Caco-2 (cell line): ENCODE data around the gene GRN. TPM values are rescaled to one million over a fixed set of nuclear protein-coding genes. Genes with fewer than 3 reads are reported as not detected.

Source experiments
- Bru-seq: library from RNA; stranded (reverse); fragments of 400-500 nt; gene quantifications from one replicate; lab custom pipeline; 2021; lab: Mats Ljungman, UMichigan
- BruChase-seq, 2 experiments: library from RNA; stranded (reverse); fragments of 400-500 nt; gene quantifications; one replicate each; lab custom pipeline; 2021; lab: Mats Ljungman, UMichigan
- BruUV-seq: library from RNA; stranded (reverse); fragments of 400-500 nt; replicated peaks from 2 replicates; lab custom pipeline; 2021; lab: Mats Ljungman, UMichigan
- CTCF ChIA-PET: fragments of 300-600 bp; sonication (Branson Sonifier 250); formaldehyde crosslinking; loops from one replicate; lab custom pipeline; 2022; ENCODE audit warnings: antibody characterized with exemption; lab: Charles Lee
- POLR2A ChIA-PET: fragments of 300-600 bp; sonication (Branson Sonifier 250); formaldehyde crosslinking; loops from one replicate; lab custom pipeline; 2022; ENCODE audit warnings: antibody characterized with exemption; lab: Charles Lee
- DNase-seq, 2 experiments: peaks; one replicate each; pipeline versions ENCODE4 v3.0.0 to v3.0.0-alpha.2; 2020 to 2022
- H3K27me3 ChIP-seq: replicated peaks from 2 replicates; pipeline ENCODE4 v1.6.0; 2011; ENCODE audit warnings: low read length; ENCODE audit not compliant: control insufficient read depth, insufficient read depth
- H3K36me3 ChIP-seq: 2 replicates; pipeline ENCODE4 v1.5.1; 2011; ENCODE audit warnings: low read length; ENCODE audit not compliant: control insufficient read depth, insufficient read depth
- H3K4me1 ChIP-seq: fragments of 250-450 bp; sonication (Bioruptor Pico); 2 replicates; pipeline ENCODE4 v1.5.1; 2020; ENCODE audit warnings: mild to moderate bottlenecking
- H3K4me3 ChIP-seq: 2 replicates; pipeline ENCODE4 v1.5.1; 2011; ENCODE audit warnings: low read depth, mild to moderate bottlenecking, control low read depth, low read length
- H3K9me3 ChIP-seq: fragments of 250-450 bp; sonication (Bioruptor Pico); 2 replicates; pipeline ENCODE4 v1.5.1; 2020; ENCODE audit warnings: mild to moderate bottlenecking, moderate library complexity
- H3K27ac Mint-ChIP-seq: one replicate; pipeline ENCODE4 v1.8.0; 2022; ENCODE audit warnings: mixed read lengths; ENCODE audit not compliant: unreplicated experiment
- H3K27me3 Mint-ChIP-seq: one replicate; pipeline ENCODE4 v1.8.0; 2022; ENCODE audit warnings: mixed read lengths; ENCODE audit not compliant: insufficient read depth, unreplicated experiment
- H3K36me3 Mint-ChIP-seq: one replicate; pipeline ENCODE4 v1.8.0; 2022; ENCODE audit warnings: mild to moderate bottlenecking, mixed read lengths; ENCODE audit not compliant: insufficient read depth, unreplicated experiment
- H3K4me1 Mint-ChIP-seq: one replicate; pipeline ENCODE4 v1.8.0; 2022; ENCODE audit warnings: low read depth, mixed read lengths; ENCODE audit not compliant: unreplicated experiment
- H3K4me3 Mint-ChIP-seq: one replicate; pipeline ENCODE4 v1.8.0; 2022; ENCODE audit warnings: mild to moderate bottlenecking, moderate library complexity, mixed read lengths; ENCODE audit not compliant: unreplicated experiment
- H3K9me3 Mint-ChIP-seq: one replicate; pipeline ENCODE4 v1.8.0; 2022; ENCODE audit warnings: mixed read lengths; ENCODE audit not compliant: unreplicated experiment
- intact Hi-C: fragments of 100-400 bp; cut with micrococcal nuclease; formaldehyde crosslinking; loops from one replicate; pipeline ENCODE4 v1.10.0; 2022; ENCODE audit not compliant: unreplicated experiment
- long read RNA-seq: library from polyadenylated mRNA; stranded (forward); transcript quantifications from one replicate; pipeline ENCODE4 v2.0.0, GENCODE V29; 2022
- total RNA-seq: library from RNA; stranded (reverse); gene quantifications from 2 replicates; pipeline ENCODE4 v1.2.3, GENCODE V29; 2022
- TF ChIP-seq, protein P1 (sequence below), 2 experiments: fragments of 200-600 bp in 1 of 2; IDR thresholded peaks; 1 replicate in 1 of 2; 2 replicates in 1 of 2; pipeline versions ENCODE4 v1.5.1 to v1.8.0; 2011 to 2022; ENCODE audit warnings: antibody characterized with exemption in 1 of 2, control low read depth in 1 of 2, inconsistent platforms in 1 of 2, low read depth in 1 of 2, low read length in 1 of 2, mild to moderate bottlenecking in 1 of 2, moderate library complexity in 1 of 2; ENCODE audit not compliant: insufficient read depth in 1 of 2, severe bottlenecking in 1 of 2, unreplicated experiment in 1 of 2

GRN gene
- total RNA-seq (167 and 176 TPM in 2 replicates), Bru-seq, nascent RNA (percentile 52 among the genes with signal in this experiment), BruChase-seq, experiment 1, labeled RNA remaining after a 2-hour chase (percentile 59 among the genes with signal in this experiment), BruChase-seq, experiment 2, labeled RNA remaining after a 6-hour chase (percentile 81 among the genes with signal in this experiment)
- long read RNA-seq, transcript GRN-201 (13 exons, 2,342 nt), result major isoform, 249 of 376 reads
- long read RNA-seq, partial matches to known transcripts, result 67 of 376 reads
- long read RNA-seq, other reads (novel, unspliced or antisense), result 59 of 376 reads

DNA sequence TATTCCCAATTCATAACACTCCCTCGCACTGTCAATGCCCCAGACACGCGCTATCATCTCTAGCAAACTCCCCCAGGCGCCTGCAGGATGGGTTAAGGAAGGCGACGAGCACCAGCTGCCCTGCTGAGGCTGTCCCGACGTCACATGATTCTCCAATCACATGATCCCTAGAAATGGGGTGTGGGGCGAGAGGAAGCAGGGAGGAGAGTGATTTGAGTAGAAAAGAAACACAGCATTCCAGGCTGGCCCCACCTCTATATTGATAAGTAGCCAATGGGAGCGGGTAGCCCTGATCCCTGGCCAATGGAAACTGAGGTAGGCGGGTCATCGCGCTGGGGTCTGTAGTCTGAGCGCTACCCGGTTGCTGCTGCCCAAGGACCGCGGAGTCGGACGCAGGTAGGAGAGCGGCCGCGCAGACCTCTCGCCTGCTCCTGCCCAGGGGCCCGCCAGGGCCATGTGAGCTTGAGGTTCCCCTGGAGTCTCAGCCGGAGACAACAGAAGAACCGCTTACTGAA is at the start of gene GRN:
Gene GRN, plus strand, starts transcription at position 364 of the 515 bp plus-strand sequence. CDS start 3,863 bp downstream, outside the sequence.
- TF ChIP-seq, protein P1, sequence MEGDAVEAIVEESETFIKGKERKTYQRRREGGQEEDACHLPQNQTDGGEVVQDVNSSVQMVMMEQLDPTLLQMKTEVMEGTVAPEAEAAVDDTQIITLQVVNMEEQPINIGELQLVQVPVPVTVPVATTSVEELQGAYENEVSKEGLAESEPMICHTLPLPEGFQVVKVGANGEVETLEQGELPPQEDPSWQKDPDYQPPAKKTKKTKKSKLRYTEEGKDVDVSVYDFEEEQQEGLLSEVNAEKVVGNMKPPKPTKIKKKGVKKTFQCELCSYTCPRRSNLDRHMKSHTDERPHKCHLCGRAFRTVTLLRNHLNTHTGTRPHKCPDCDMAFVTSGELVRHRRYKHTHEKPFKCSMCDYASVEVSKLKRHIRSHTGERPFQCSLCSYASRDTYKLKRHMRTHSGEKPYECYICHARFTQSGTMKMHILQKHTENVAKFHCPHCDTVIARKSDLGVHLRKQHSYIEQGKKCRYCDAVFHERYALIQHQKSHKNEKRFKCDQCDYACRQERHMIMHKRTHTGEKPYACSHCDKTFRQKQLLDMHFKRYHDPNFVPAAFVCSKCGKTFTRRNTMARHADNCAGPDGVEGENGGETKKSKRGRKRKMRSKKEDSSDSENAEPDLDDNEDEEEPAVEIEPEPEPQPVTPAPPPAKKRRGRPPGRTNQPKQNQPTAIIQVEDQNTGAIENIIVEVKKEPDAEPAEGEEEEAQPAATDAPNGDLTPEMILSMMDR (IDR thresholded peaks at IDR 0.05; ENCODE audit: insufficient read depth in 1 of 2, low read depth in 1 of 2, low read length in 1 of 2, severe bottlenecking in 1 of 2, unreplicated experiment in 1 of 2), result no peak
- intact Hi-C loops, result loop anchor here (1.0 kb wide), 1 partner anchor 14 kb away; no protein-coding TSS in a partner anchor
- no peaks in the 10 kb centered on the region for H3K27me3 ChIP-seq
- H3K36me3 ChIP-seq, result no peaks in the 10 kb centered on the region
- no peaks in the 10 kb centered on the region for H3K9me3 ChIP-seq
- H3K4me3 ChIP-seq, result peak within 1 kb of the TSS; percentile 69
- no TSS peak for BruUV-seq
- H3K4me1 Mint-ChIP-seq, result peaks cover 22% of the 10 kb centered on the region
- H3K4me1 ChIP-seq, result 0 out of 2 replicates have a peak, but pooled peaks cover 6% of the 10 kb centered on the region
- peak; percentile 97 to 98 for DNase-seq
- H3K36me3 Mint-ChIP-seq, result peaks cover 12% of the 10 kb centered on the region
- POLR2A ChIA-PET, result interaction anchor here (0.6 to 1.5 kb wide), 3 partner anchors 13 to 18 kb away, joined by 3 to 5 read pairs (median 4); no protein-coding TSS in a partner anchor
- H3K27ac Mint-ChIP-seq, result peak within 1 kb of the TSS; percentile 90
- H3K9me3 Mint-ChIP-seq, result no peaks in the 10 kb centered on the region
- peak within 1 kb of the TSS; percentile 90 for H3K4me3 Mint-ChIP-seq
- peaks cover 3% of the 10 kb centered on the region for H3K27me3 Mint-ChIP-seq
- CTCF ChIA-PET, result interaction anchor here (1.0 to 1.9 kb wide), 10 partner anchors 14 to 177 kb away, joined by 3 to 10 read pairs (median 4); partner anchors contain the start of genes FAM171A2 and SLC25A39

DNA sequence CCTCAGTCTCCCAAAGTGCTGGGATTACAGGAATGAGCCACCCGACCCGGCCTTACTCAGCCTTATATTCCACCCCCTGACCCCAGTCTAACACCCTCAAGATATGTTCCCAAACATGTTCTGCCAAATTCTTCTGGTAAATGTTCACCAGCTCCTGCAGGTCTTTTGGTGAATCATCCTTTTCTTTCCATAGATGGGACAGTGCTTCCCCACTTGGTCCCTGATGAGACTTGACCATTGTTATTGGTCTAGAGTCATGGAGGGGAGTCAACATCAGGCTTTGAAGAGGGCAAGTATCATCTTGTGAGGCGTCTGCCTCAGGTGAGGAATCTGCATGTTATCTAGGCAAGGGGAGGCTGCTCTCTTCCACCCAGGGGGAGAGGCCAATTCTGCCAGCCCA is 47.1 kb upstream of the GRN start:
- TF ChIP-seq, protein P1 (IDR thresholded peaks at IDR 0.05; ENCODE audit: insufficient read depth in 1 of 2, low read depth in 1 of 2, low read length in 1 of 2, severe bottlenecking in 1 of 2, unreplicated experiment in 1 of 2), result no peak
- no peaks in the 10 kb centered on the region for H3K9me3 Mint-ChIP-seq
- peaks cover 6% of the 10 kb centered on the region for H3K36me3 Mint-ChIP-seq
- no peaks in the 10 kb centered on the region for H3K27me3 ChIP-seq
- H3K4me3 Mint-ChIP-seq, result no peak overlapping the region
- H3K27ac Mint-ChIP-seq, result no peak overlapping the region
- no peaks in the 10 kb centered on the region for H3K9me3 ChIP-seq
- no TSS peak for BruUV-seq
- H3K36me3 ChIP-seq, result no peaks in the 10 kb centered on the region
- H3K4me3 ChIP-seq, result no peak overlapping the region
- no peaks in the 10 kb centered on the region for H3K4me1 Mint-ChIP-seq
- ChIA-PET CTCF (no interaction called here), POLR2A (no interaction called here)
- intact Hi-C loops, result no loop called here
- H3K27me3 Mint-ChIP-seq, result peaks cover 7% of the 10 kb centered on the region
- DNase-seq, result no peak
- H3K4me1 ChIP-seq, result no peaks in the 10 kb centered on the region

DNA sequence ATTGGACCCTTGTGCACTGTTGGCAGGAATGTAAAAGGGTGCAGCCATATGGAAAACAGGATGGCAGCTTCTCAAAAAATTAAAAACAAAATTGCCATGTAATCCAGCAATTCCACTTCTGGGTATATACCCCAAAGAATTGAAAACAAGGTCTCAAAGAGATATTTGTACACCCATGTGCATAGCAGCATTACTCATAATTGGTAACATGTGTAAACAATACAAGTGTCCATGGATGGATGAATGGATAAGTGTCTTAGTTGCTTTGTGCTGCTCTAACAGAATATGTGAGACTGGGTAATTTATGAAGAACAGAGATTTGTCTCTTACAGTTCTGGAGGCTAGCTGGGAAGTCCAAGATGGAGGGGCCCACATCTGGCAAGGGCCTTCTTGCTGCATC is 40.5 kb upstream of the GRN start:
- POLR2A ChIA-PET, result no interaction called here
- CTCF ChIA-PET, result no interaction called here
- TF ChIP-seq, protein P1 (IDR thresholded peaks at IDR 0.05; ENCODE audit: insufficient read depth in 1 of 2, low read depth in 1 of 2, low read length in 1 of 2, severe bottlenecking in 1 of 2, unreplicated experiment in 1 of 2), result no peak

More for the DNA sequence above, 40.5 kb upstream of the GRN start:
- peaks cover 10% of the 10 kb centered on the region for H3K4me1 Mint-ChIP-seq
- intact Hi-C loops, result loop anchor here (5.0 kb wide), 1 partner anchor 82 kb away; no protein-coding TSS in a partner anchor
- Histone ChIP-seq H3K9me3 (no peaks in the 10 kb centered on the region), H3K4me1 (no peaks in the 10 kb centered on the region), H3K4me3 (no peak overlapping the region), H3K36me3 (no peaks in the 10 kb centered on the region), H3K27me3 (no peaks in the 10 kb centered on the region)
- H3K36me3 Mint-ChIP-seq, result peaks cover 2% of the 10 kb centered on the region
- no peak overlapping the region for H3K27ac Mint-ChIP-seq
- no peaks in the 10 kb centered on the region for H3K9me3 Mint-ChIP-seq
- no peak for DNase-seq
- peaks cover 16% of the 10 kb centered on the region for H3K27me3 Mint-ChIP-seq
- H3K4me3 Mint-ChIP-seq, result no peak overlapping the region
- no TSS peak for BruUV-seq
